T-helper 1 cell treated with Interleukin-12 subunit alpha and Interleukin-12 subunit beta and Interleukin-4 antibody, amounts not matched to agents 30 ng/mL and 1 ng/mL, for 36 hours (primary cell): ENCODE measurements around the gene CALML3. TPM values are rescaled to one million over a fixed set of nuclear protein-coding genes. Genes with fewer than 3 reads are reported as not detected.

Experiments
- intact Hi-C: fragments of 100-400 bp; cut with micrococcal nuclease; formaldehyde crosslinking; loops from one replicate; pipeline ENCODE4 v1.15.1; 2024
- total RNA-seq: library from RNA; stranded (reverse); gene quantifications from 2 replicates; pipeline ENCODE4 v1.2.3, GENCODE V29; 2022

Gene CALML3
- total RNA-seq, 1 donor from 2014 or later: not detected

DNA sequence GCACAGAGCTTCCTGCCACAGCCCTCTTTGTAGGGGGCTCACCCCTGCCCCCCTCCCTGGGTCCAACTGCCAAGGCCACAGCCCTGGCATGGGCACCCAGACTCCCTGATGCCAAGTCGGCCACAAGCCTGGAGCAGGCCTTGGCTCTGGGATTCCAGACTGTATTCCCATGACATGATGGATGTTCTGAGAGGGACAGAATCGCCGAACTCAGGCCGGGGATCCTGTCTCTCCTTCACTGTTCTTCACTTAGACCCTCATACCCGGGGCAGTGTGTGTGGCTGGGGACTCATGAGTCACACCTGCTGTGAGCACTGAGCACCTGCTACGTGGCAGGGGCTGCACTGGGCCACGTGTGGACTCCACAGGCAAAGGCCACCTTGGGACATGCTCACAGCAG, 33.3 kb upstream of the CALML3 start:
- intact Hi-C loops: no loop called here

DNA sequence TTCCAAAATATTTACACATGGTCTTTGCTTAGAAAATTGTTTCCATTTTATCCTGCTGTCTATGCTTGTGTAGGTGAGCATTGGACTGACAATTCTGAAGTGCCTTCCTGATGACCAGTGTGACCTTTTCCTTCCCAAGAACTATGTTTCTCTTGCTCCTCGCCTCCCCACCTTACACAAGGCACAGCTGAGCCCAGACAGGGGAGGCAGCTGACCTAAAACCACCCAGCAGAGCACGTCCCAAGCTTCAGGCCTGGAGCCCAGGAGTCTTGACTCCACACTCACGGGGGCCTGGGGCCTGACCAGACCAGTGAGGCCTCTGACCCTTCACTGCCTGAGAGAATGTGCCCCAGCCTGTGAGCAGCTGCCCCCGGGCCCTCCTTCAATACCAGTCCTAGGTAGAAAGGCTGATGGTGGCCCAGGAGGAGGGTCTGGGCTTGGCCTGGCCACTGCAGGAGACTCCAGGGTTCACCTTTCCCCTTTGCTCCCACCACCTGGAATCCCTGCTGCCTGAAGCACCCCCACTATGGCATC, 32.4 kb upstream of the CALML3 start:
- intact Hi-C loops: no loop called here

DNA sequence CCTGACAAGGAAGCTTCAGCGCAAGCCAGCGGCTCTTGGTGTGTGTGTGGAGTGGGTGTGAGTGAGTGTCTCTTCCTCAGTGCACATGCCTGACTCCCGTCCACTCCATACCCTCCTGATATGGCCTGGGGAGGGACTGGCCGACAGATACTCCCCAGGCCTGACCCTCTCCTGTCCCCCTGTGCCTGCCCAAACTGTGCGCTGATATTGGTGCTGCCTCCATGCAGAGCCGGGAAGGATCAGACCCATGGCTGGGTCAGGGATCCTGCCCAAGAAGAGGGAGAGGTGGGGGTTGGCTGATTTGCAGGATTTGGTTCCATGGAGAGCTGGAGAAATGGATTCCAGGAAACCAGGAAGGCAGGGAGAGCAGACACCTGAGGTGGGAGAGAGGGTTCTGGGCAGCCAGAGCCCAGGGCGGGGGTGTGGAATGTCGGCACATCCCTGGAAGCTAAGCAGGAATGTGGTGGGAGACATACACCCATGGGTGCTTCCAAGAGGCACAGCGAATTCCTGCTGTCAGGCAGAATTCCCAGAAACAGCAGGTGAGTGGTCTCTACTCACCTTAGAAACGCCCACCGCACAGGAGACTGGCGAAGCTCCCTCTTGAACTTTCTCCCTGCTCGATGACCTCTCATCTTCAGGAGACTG, 31.7 kb upstream of the CALML3 start:
- intact Hi-C loops: no loop called here

DNA sequence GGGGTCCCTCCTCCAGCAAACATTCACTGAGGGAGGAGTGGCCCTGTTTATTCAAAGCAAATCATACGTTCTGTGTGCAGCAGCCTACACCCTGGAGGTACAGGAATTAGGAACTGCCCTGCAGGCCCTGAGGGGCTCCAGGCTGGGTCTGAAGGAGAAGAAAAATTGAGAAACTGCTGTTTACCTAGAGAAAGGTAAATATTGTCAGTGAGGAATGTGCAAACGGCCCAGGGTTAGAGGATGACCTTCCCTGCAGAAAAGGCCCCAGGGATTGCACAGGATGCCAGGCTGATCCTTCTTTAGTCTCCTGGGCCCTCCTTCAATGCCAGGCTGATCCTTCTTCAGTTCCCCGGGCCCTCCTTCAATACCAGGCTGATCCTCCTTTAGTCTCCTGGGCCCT, 31.1 kb upstream of the CALML3 start:
- intact Hi-C loops: no loop called here

DNA sequence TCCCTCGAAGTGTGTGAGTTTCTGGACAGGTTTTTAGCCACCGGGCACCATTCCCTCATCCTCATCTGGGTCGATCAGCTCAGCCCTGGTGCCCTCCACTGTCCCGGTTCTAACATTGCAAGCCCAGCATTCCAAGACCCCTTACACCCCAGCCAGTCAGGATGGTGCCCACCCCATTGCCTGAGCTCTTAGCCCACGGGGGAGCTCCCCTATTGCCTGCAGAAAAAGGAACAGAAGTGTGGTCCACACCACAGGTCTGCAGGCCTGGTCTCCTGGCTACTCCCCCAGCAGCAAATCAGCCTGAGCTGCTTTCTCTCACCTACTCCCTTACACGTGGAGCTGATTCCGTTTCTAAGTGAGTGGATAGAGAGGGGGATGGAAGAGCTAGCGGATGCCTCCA, 30.1 kb upstream of the CALML3 start:
- intact Hi-C loops: no loop called here

DNA sequence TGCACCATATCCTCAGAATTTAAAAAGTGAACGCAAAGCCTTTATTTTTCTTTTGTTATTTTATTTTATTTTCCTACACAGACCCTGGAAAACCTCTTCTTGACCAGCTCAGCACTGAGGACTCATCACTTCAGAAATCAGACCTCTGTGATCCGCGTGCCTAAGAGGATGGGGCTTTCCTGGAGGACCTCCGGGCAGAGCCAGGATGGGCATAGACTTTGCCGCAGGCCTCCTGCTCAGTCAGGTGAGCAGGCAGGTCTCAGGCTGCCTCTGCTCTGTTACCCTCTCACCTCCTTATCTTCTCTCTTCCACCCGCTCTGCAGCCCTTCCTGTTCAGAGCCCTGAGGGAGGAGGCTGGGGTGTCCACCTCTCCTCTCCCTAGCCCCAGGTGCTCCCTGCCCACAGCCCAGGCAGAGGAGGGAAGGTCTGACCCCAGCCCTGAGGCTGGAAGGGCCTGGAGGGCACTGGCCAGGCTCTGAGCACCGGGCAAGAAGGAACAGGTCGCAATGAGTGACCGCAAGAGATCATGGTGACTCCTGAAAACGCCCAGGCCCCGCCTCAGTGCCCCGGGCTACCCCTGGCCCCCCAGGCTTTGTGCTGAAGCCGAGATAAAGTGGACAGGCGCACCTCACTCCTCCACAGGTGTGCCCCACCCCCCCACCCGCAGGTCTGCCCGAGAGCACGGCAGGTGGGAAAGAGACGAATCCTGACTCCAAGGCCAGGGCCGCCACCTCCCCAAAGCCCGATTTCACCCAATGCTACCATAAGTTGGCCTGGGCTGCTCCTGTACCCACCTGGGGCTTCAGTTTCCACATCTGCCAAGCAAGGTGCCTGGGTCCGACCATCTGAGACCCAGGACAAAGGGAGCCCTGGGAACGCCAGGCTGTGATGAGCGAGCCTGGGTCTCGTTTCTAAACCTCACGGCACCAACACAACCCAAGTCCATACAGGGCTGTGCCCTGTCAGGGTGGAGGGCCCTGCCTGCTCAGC, 28.2 kb upstream of the CALML3 start:
- intact Hi-C loops: no loop called here

DNA sequence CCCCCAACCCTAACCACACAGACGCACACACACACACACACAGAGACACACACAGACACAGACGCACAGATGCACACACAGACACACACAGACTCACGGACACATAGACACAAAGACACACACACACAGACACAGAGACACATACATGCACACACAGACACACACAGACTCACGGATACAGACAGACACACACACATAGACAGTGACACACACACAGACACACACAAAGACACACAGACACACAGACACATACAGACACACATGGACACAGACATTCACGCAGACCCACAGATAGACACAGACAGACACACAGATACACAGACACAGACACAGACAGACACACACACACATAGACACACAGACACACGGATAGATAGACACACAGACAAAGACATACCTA, 27.5 kb upstream of the CALML3 start:
- intact Hi-C loops: no loop called here

DNA sequence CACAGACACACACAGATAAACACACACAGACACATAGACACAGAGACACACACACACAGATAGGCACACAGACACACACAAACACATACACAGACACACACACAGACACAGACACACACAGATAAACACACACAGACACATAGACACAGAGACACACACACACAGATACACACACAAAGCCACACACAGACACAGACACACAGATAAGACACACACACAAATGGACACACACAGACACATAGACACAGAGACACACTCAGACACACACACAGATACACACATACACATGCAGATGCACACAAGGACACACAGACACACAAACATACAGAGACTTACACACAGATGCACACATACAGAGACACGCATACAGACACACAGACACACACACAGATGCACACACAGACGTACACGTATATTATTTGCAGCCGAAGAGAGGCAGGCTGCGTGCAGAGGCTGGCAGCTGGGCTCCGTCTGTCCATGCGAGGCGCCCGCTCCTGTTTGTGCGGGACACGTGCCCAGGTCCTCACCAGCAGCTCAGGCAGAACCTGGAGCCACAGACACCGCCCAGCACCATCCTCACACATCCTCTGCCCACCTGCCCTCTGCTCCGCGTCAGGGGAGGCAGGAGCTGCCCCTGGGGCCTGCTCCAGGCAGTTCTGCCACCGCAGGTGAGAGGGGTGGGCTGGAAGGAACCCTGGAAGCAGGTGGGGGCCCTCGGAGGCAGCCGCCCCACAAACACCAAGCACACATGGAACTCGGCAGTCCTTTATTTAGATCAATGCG, 26.6 kb upstream of the CALML3 start:
- intact Hi-C loops: no loop called here

DNA sequence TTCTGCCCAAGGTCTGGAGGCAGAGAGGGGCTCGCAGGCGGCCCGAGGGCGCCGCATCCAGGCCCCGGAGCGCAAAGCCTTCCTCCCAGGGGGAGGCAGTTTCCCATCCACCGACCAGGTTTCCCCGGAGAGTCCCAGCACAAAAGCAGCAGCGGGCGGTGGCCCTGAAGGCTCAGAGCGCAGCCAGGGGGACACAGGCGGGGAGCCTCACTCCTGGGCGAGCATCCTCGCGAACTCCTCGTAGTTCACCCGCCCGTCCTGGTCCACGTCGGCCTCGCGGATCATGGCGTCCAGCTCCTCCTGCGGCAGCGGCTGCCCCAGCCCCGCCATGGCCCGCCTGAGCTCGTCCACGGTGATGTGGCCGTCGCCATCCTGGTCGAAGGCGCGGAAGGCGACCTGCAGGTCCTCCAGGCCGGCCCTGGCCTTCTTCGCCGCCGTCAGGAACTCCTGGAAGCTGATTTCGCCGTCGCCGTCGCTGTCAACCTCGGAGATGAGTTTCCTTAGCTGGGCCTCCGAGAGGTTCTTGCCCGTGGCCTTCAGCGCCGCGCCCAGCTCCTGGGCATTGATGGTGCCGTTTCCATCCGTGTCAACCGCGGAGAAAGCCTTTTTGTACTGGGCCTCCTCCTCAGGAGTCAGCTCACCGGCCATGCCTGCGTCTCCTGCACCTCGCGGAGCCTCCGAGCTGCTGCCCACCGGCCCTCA, 25.8 kb upstream of the CALML3 start:
- intact Hi-C loops: no loop called here

DNA sequence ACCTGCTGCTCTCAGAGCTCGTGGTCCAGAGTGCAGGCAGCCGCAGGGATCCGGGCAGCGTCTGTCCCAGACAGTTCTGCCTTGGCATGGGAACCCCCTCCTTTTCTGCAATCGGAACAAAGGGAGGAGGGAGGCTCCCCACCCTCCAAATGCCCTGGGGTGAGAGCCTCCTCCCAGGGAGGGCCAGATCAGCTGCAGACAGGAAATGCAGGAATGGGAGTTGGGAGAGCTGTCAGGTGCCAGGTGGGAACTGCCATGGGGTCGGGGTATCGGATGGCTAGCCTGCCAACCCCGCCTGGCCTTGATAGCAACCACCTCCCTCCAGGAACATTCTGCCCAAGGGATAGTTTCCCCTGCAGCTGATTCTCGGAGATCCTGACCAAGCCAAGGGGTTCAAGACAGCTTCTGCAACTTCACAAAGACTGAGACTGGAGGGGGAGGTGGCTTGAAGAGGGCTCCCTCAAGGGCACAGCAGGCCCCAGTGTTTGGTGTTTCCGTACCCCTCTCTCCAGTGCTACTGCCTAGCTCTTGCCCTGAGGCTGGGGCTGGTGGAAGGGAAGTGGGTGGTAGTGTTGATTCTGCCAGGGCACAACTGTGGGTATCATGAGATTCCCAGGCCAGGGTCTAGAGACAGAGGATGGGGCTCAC, 25.1 kb upstream of the CALML3 start, which contains the start of gene CALML5:
Gene CALML5 (minus strand): TSS at position 78 of the 648 bp plus-strand sequence. CDS start 132 bp downstream, outside the sequence.
- intact Hi-C loops: no loop called here

DNA sequence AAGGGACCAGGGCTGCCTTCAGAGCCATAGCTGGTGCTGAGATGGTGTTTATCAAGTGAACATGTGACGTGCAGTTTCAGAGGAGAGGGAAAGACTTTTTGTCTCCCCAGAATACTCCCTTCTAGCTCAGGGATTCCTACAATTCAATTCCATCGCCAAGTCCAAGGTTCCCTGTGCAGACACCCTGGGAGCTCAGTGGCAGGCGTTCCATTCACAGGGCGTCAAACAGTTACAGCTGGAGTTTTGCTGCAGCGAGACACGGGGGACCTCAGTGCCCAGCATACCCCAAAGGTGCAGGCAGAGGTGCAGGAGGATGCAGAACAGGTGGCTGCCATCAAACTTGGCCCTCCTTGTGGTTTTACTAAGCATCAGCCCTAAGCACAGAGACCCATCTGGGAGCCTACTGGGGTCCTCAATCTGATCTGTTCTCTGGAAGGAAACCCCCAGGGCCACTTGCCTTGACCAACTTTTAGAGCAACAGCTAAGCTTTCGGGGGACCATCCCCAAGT, 24.5 kb upstream of the CALML3 start:
- intact Hi-C loops: no loop called here

DNA sequence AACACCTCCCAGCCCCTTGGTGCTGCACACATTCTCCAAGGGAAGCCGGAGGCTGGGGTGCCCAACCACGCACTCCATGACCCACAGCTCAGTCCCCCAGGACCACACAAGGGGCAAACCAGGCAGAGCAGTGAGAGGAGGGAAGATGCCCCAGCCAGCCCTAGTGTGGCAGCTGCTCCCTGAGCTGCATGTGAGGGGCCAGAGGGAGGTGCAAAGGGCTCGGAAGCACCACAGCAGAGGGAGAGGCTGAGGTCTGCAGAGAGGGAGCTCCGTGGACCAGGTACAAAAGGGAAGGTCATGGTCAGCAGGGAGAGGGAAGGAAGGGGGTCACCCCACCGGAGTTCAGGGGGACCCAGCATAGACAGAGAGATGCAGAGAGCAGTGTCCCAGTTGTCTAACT, 23.9 kb upstream of the CALML3 start:
- intact Hi-C loops: no loop called here

DNA sequence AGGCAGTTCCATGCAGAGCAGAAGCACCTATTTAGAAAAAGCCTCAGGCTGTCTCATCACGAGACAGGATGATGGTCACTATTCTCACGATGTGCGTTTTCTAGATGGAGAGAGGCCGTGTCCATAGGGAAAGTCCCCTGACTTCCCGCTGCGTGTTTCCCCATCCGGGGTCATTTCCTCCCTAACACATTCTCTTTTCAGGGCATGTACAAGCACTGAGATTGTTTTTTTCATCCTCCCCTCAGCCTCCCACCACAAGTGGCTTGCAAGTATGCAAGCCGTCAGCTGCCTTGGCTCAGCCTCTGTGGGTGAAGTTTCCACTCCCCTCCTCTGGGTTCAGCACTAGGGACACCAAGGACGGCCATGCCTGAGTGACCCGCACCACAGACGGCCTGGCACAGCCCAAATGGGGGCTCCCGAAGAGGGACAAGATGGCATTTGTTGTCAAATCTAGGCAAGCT, 22.7 kb upstream of the CALML3 start:
- intact Hi-C loops: no loop called here

DNA sequence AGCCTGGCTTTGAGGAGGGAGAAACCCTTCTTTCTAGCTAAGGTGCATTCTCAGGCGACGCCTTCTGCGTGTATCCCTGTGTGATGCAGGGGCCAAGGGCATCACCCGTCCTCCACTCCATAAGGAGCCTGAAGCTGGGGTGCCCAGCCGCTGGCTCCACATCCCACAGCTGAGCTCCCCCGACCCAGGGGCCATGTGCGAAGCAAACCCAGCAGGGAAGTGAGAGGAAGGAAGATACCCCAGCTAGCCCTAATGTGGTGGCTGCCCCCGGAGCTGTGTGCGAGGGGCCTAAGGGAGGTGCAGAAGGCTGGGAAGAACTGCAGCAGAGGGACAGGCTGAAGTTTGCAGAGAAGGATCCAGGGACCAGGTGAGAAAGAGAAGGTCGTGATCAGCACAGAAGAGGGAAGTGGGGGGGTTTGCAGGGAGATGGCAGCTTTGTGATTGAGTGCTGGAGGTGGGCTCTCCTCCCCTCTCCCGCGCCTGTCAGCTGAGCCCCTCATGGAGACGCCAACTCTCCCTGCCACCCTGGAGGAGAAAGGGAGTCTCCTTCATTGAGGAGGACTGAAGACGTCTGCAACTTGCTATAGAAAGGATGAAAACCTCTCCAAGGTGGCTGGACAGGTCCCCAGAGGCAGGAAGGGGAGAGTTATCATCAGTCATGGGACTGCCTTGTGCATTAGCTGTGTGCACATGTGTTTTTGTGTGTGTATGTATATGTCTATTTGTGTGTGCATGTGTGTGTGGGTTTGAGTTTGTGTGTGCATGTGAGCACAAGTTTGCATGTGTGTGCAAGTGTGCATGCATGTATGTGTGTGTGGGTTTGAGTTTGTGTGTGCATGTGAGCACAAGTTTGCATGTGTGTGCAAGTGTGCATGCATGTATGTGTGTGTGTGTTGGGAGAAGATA, 21.9 kb upstream of the CALML3 start:
- intact Hi-C loops: no loop called here

DNA sequence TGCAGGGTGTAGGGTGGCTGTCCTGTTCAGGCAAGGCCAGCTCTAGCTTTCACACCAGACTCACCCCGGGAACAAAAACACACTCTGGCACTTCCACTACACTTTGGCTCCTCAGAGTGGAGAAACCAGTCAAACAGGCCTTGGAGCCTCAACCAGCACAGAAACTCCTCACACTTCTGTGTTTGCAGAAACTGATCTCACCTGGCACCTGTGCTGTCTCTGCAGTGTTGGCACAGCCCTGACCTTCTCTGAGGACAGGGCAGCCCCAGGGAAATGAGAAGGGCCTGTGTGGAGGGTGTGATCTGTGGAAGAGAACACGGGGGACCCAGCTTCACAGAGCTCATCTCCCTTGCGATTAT, 21.3 kb upstream of the CALML3 start:
- intact Hi-C loops: no loop called here

DNA sequence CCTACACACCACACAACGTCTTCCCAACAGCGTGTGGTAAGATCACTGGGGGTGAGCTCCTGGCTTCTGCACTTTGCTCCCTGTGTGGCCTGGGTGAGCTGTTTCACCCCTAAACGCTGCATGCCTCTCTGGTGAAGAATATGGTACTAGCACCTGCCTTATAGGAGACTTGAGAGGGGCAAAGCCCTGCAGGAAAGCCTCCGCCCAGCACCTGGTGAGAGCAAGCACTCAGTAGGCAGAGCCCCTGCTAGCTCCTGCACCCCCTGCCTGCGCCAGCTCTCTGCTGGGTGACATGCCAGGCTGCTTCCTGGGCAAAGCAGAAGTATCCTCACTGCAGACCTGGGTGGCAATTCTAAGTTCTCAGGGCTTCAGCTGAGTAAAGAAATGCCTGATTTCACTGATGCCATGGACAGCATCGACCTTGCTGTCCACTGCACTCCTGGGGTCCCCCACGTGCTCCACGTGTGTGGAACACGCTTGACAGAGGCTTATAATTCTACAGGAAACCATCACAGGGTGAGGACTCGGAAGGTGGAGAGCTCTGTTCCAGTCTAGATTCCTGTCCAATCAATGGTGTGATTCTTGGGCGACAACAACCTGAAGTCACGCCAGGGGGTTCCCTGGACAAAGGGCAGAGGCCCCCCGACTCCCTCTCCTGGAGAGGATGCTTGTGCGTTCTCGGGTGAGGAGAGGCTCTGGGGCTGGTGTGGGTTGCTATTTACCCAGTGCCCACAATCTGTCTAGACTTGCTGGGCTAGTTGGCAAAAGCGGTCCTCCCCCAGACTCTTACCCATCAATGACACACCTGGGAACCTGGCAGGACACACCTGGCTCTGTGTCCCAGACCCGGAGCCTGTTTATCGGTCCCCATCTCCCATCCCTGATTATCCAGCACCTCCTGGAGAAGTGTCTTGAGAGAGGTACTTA, 20.4 kb upstream of the CALML3 start:
- intact Hi-C loops: no loop called here

DNA sequence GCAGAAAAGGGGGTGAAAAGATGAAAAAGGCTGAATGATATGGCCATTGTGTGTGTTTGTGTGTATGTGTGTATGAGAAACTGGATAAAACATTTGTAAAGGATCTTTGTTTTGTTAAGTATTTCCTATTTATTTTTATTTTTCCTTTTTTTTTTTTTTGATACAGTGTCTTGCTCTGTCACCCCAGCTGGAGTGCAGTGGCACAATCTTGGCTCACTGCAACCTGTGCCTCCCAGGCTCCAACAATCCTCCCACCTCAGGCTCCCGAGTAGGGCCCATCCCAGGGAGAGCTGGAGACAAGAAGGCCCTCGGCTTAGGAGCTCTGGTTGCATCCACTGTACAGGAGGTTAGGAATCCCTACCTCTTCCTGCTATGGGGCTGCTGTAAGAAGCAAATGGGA, 18.5 kb upstream of the CALML3 start:
- intact Hi-C loops: no loop called here
